ENCODE measurements around the gene BMAL2. TPM values are rescaled to one million over a fixed set of nuclear protein-coding genes. Genes with fewer than 3 reads are reported as not detected.

Gene BMAL2, protein sequence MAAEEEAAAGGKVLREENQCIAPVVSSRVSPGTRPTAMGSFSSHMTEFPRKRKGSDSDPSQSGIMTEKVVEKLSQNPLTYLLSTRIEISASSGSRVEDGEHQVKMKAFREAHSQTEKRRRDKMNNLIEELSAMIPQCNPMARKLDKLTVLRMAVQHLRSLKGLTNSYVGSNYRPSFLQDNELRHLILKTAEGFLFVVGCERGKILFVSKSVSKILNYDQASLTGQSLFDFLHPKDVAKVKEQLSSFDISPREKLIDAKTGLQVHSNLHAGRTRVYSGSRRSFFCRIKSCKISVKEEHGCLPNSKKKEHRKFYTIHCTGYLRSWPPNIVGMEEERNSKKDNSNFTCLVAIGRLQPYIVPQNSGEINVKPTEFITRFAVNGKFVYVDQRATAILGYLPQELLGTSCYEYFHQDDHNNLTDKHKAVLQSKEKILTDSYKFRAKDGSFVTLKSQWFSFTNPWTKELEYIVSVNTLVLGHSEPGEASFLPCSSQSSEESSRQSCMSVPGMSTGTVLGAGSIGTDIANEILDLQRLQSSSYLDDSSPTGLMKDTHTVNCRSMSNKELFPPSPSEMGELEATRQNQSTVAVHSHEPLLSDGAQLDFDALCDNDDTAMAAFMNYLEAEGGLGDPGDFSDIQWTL
- total RNA-seq (2014; rRNA removed; shearing (Covaris generic)): 13.0 and 13.9 TPM in 2 replicates

- peaks cover 11% of the 10 kb centered on the region for H3K27me3 ChIP-seq (ENCODE audit: control insufficient read depth, insufficient read depth, low read length)
- H3K4me3 ChIP-seq (ENCODE audit: insufficient read depth, low read depth, low read length): peak within 1 kb of the TSS; percentile 71
- H3K36me3 ChIP-seq (replicated peaks; ENCODE audit: control insufficient read depth, insufficient read depth, low read length): no peaks in the 10 kb centered on the region
- peak; percentile 91 for DNase-seq
Observed at GRCh38 chr12:27332714-27333402, at the start of gene BMAL2. Gene BMAL2 (plus strand): TSS chr12:27332836. CDS start chr12:27333073, 237 bp downstream.

DNA sequence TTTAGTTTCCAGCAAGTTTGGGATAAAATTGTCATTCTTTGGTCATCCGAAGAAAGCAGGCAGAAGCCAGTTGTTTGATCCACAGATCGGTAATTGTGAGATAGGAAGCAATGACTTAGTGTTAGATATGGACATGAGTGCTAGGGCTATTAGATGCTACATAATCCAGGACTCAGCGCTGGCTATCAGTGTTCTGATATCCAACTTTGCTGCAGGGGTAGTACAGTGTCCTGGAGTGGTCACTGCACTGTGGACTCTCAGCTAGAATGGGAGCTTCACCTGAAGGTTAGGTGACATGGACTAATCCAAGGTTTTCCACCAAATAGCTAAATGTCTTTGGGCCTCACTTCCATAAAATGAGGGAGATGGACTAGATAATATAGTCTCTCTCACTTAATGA lies 48.6 kb upstream of the BMAL2 start:
- Histone ChIP-seq H3K36me3 (replicated peaks; ENCODE audit: control insufficient read depth, insufficient read depth, low read length) (no peaks in the 10 kb centered on the region), H3K4me3 (ENCODE audit: insufficient read depth, low read depth, low read length) (no peak overlapping the region), H3K27me3 (ENCODE audit: control insufficient read depth, insufficient read depth, low read length) (no peaks in the 10 kb centered on the region)
- no peak for DNase-seq

- Histone ChIP-seq H3K36me3 (replicated peaks; ENCODE audit: control insufficient read depth, insufficient read depth, low read length) (no peaks in the 10 kb centered on the region), H3K4me3 (ENCODE audit: insufficient read depth, low read depth, low read length) (no peak overlapping the region), H3K27me3 (ENCODE audit: control insufficient read depth, insufficient read depth, low read length) (no peaks in the 10 kb centered on the region)
- DNase-seq: no peak
Observed at GRCh38 chr12:27284751-27285150, 47.9 kb upstream of the BMAL2 start.

DNA sequence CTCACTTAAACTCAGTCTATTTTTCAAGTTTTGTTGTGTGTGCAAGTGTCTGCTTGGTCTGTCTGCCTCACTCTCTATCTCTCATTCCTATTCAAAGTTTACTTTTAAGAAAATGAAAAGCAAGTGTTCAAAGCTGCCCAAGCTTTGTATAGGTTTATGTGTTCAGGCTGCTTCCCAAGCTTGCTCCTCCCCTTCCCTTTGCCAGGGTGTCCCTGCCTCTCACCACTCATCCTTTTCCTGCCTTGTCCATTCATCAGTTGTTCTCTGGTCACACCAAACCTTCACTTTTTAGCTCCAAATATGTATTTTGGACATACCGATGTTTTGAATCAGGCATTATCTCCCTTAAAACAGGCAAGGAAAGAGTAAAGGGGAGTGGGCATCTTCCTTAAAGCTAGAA lies 47.2 kb upstream of the BMAL2 start:
- Histone ChIP-seq H3K27me3 (ENCODE audit: control insufficient read depth, insufficient read depth, low read length) (no peaks in the 10 kb centered on the region), H3K4me3 (ENCODE audit: insufficient read depth, low read depth, low read length) (no peak overlapping the region), H3K36me3 (replicated peaks; ENCODE audit: control insufficient read depth, insufficient read depth, low read length) (no peaks in the 10 kb centered on the region)
- no peak for DNase-seq

- H3K36me3 ChIP-seq (replicated peaks; ENCODE audit: control insufficient read depth, insufficient read depth, low read length): no peaks in the 10 kb centered on the region
- DNase-seq: no peak
- no peak overlapping the region for H3K4me3 ChIP-seq (ENCODE audit: insufficient read depth, low read depth, low read length)
- H3K27me3 ChIP-seq (ENCODE audit: control insufficient read depth, insufficient read depth, low read length): no peaks in the 10 kb centered on the region
Observed at GRCh38 chr12:27289414-27289813, 43.2 kb upstream of the BMAL2 start.

DNA sequence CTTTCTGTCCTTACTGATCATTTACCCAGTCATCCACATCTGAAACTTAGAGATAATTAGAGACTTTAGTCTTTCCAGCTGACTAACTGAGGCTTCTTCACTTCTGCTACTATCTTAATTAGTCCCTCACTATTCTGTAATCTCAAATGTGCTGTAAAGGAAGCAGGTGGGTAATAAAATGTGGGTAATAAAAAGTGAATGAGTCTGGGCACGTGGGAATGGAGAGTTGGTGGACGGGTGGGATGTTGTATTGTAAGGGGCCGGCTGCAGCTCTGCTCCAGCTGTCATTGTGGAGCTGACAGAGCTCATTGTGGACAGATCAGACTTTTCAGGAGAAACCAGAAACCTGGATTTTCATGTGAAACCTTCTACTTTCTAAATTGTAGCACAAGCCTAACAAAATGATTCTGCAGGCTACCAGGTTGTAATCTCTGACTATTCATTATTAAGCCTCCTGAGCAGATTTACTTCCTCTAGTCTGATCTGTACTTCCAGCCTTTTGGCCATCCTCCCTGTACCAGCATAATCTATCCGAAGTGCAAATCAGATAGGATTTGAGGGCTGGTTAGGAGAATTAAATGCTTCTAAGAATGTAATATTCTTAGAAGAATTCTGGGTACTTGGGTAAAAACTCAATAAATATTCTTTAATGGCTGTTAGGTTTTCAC lies 42.0 kb upstream of the BMAL2 start:
- H3K36me3 ChIP-seq (replicated peaks; ENCODE audit: control insufficient read depth, insufficient read depth, low read length): no peaks in the 10 kb centered on the region
- no peak for DNase-seq
- H3K27me3 ChIP-seq (ENCODE audit: control insufficient read depth, insufficient read depth, low read length): no peaks in the 10 kb centered on the region
- H3K4me3 ChIP-seq (ENCODE audit: insufficient read depth, low read depth, low read length): no peak overlapping the region

DNA sequence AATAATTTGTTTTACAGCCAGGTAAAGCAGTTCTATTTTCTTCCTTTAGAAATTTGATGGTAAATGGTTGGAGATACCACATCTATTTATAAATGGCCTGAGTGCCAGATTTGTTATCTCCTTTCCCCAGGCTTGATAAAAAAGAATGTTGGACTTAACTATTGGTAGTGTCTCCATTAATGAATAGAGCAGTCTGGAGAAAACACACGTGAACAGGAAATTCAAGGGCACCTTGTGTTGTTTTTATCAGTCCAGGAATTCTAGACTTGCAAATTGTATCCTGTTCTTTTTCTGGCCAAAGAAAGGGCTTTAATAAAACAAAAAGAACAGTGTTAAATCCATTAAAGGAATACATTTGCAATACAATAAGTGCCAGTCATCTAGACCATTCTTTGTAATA lies 40.8 kb upstream of the BMAL2 start:
- Histone ChIP-seq H3K27me3 (ENCODE audit: control insufficient read depth, insufficient read depth, low read length) (no peaks in the 10 kb centered on the region), H3K36me3 (replicated peaks; ENCODE audit: control insufficient read depth, insufficient read depth, low read length) (no peaks in the 10 kb centered on the region), H3K4me3 (ENCODE audit: insufficient read depth, low read depth, low read length) (no peak overlapping the region)
- DNase-seq: no peak

GRCh38 chr12:27292718-27293117 lies 39.9 kb upstream of the BMAL2 start:
- no peak overlapping the region for H3K4me3 ChIP-seq (ENCODE audit: insufficient read depth, low read depth, low read length)
- H3K27me3 ChIP-seq (ENCODE audit: control insufficient read depth, insufficient read depth, low read length): no peaks in the 10 kb centered on the region
- no peaks in the 10 kb centered on the region for H3K36me3 ChIP-seq (replicated peaks; ENCODE audit: control insufficient read depth, insufficient read depth, low read length)
- no peak for DNase-seq

- 0 out of 2 replicates have a peak, but pooled peaks cover 1% of the 10 kb centered on the region for H3K36me3 ChIP-seq (replicated peaks; ENCODE audit: control insufficient read depth, insufficient read depth, low read length)
Observed at GRCh38 chr12:27293463-27293862, 39.2 kb upstream of the BMAL2 start.

GRCh38 chr12:27296674-27297073 lies 36.0 kb upstream of the BMAL2 start:
- DNase-seq: no peak
- Histone ChIP-seq H3K27me3 (ENCODE audit: control insufficient read depth, insufficient read depth, low read length) (no peaks in the 10 kb centered on the region), H3K4me3 (ENCODE audit: insufficient read depth, low read depth, low read length) (no peak overlapping the region), H3K36me3 (replicated peaks; ENCODE audit: control insufficient read depth, insufficient read depth, low read length) (peaks cover 3% of the 10 kb centered on the region; the same call in 1 of the 2 replicates)

More at GRCh38 chr12:27293463-27293862, 39.2 kb upstream of the BMAL2 start:
- H3K4me3 ChIP-seq (ENCODE audit: insufficient read depth, low read depth, low read length): no peak overlapping the region
- no peaks in the 10 kb centered on the region for H3K27me3 ChIP-seq (ENCODE audit: control insufficient read depth, insufficient read depth, low read length)
- DNase-seq: no peak

DNA sequence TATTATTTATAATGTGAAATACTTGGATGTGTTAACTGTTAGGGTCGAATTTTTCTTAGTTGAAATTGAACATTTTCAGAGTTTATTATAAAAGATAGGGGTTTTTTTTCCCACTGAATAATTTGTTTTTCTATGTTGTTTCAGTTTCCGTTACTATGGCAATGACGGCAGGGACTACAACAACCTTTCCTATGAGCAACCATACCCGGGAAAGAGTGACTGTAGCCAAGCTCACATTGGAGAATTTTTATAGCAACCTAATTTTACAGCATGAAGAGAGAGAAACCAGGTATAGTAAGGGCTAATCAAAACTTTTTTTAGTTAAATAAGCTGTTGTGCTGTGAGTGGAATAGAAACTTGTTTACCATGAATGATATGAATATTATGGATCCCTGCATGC lies 35.1 kb upstream of the BMAL2 start:
- no peak overlapping the region for H3K4me3 ChIP-seq (ENCODE audit: insufficient read depth, low read depth, low read length)
- peaks cover 3% of the 10 kb centered on the region; the same call in 1 of the 2 replicates for H3K36me3 ChIP-seq (replicated peaks; ENCODE audit: control insufficient read depth, insufficient read depth, low read length)
- no peak for DNase-seq
- no peaks in the 10 kb centered on the region for H3K27me3 ChIP-seq (ENCODE audit: control insufficient read depth, insufficient read depth, low read length)

DNA sequence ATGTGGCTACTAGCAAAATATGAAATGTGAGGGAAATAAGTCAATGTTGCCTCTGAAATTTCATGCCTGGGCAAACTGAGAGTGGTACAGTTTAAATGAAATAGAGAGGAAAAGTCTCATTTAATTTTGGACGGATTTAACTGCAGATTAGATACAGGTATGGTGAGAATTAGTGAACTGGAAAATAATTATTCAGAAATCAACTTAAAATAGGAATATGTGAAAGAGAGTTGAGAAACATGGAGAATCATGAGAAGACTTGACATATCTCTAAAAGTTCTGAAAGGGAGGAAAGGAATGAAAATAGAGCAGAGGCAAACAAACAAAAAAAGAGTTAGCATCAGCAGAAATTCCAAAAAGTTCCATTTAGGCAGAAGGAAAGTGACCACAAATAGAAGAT lies 33.5 kb upstream of the BMAL2 start:
- peaks cover 5% of the 10 kb centered on the region for H3K36me3 ChIP-seq (replicated peaks; ENCODE audit: control insufficient read depth, insufficient read depth, low read length)
- no peaks in the 10 kb centered on the region for H3K27me3 ChIP-seq (ENCODE audit: control insufficient read depth, insufficient read depth, low read length)
- no peak for DNase-seq
- H3K4me3 ChIP-seq (ENCODE audit: insufficient read depth, low read depth, low read length): no peak overlapping the region

DNA sequence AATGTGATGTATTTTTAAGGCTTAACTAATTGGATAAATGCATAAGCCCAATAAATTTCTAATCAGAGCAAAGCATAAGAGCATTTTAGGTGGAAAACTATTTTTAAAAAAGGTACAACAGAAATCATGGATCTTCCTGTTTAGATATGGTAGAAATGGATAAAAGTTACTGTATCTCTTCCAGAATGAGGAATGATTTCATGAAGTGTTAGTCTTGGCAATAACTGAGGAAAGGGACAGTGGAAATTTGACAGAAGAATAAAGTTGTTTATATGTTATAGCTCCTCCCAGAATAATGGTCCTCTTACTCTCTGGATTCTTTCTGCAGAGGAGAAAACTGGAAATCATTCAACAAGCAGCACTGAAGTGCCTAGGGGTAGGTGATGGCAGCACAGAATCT lies 32.4 kb upstream of the BMAL2 start:
- no peak overlapping the region for H3K4me3 ChIP-seq (ENCODE audit: insufficient read depth, low read depth, low read length)
- peaks cover 5% of the 10 kb centered on the region for H3K36me3 ChIP-seq (replicated peaks; ENCODE audit: control insufficient read depth, insufficient read depth, low read length)
- no peak for DNase-seq
- H3K27me3 ChIP-seq (ENCODE audit: control insufficient read depth, insufficient read depth, low read length): no peaks in the 10 kb centered on the region

Data from H7 (cell line).